Activated CD8-positive, alpha-beta memory T cell treated with anti-CD3 and anti-CD28 coated beads, Interleukin-2, amount 10 ng/mL, durations not matched to agents 7 days and 5 days (primary cell): ENCODE data around the gene C11orf42. TPM values are rescaled to one million over a fixed set of nuclear protein-coding genes. Genes with fewer than 3 reads are reported as not detected.

ENCODE experiments used
- ATAC-seq: fragments of 150-1000 bp; cut with Tn5 transposase; one replicate; pipeline ENCODE4 v1.10.0; 2021; ENCODE audit warnings: moderate library complexity
- CTCF ChIA-PET: fragments of 350-600 bp; sonication (Branson Sonifier 250); formaldehyde crosslinking; loops from one replicate; lab custom pipeline; 2021; ENCODE audit warnings: antibody characterized with exemption; lab: Charles Lee
- DNase-seq: peaks from one replicate; pipeline ENCODE4 v3.0.0-alpha.2; 2020
- H3K27ac Mint-ChIP-seq: one replicate; pipeline ENCODE4 v1.8.0; 2021; ENCODE audit warnings: mild to moderate bottlenecking, mixed read lengths
- H3K27me3 Mint-ChIP-seq: one replicate; pipeline ENCODE4 v1.8.0; 2021; ENCODE audit warnings: mixed read lengths
- H3K36me3 Mint-ChIP-seq: one replicate; pipeline ENCODE4 v1.8.0; 2021; ENCODE audit warnings: mild to moderate bottlenecking, mixed read lengths
- H3K4me1 Mint-ChIP-seq: one replicate; pipeline ENCODE4 v1.8.0; 2021; ENCODE audit warnings: mixed read lengths
- H3K4me3 Mint-ChIP-seq: one replicate; pipeline ENCODE4 v1.8.0; 2021; ENCODE audit warnings: mild to moderate bottlenecking, moderate library complexity, mixed read lengths
- H3K9me3 Mint-ChIP-seq: one replicate; pipeline ENCODE4 v1.8.0; 2022; ENCODE audit warnings: low read depth, mixed read lengths
- total RNA-seq, 2 experiments: library from RNA; stranded (reverse); gene quantifications; one replicate each; pipeline ENCODE4 v1.2.3, GENCODE V29; 2021

Gene C11orf42
- total RNA-seq, 2 experiments from 2014 or later: not detected

DNA sequence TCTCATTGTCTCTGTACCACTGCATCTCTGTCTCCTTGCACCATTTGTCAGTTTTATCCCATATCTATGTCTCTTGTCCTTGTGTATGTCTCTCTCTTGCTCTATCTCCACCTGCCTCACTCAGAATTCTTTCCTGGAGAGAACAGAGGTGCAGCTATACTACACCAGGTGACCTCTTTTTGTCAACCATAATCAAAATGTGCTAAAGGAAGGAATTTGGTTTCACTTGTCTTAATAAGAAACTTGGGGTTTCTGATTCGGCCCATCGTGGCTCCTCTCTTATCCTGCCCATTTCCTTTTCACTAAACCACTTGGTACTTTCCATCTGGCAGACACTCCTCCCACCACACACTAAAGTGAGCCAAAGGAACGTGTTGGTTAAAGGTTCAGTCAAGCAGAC lies 2.0 kb upstream of the C11orf42 start:
- no peak overlapping the region for H3K4me3 Mint-ChIP-seq
- CTCF ChIA-PET: no interaction called here
- H3K36me3 Mint-ChIP-seq: peaks cover 19% of the 10 kb centered on the region
- peaks cover 2% of the 10 kb centered on the region for H3K27me3 Mint-ChIP-seq
- no peaks in the 10 kb centered on the region for H3K9me3 Mint-ChIP-seq
- no peak for DNase-seq
- peak; percentile 56 for ATAC-seq
- no peak overlapping the region for H3K27ac Mint-ChIP-seq
- peaks cover 35% of the 10 kb centered on the region for H3K4me1 Mint-ChIP-seq

DNA sequence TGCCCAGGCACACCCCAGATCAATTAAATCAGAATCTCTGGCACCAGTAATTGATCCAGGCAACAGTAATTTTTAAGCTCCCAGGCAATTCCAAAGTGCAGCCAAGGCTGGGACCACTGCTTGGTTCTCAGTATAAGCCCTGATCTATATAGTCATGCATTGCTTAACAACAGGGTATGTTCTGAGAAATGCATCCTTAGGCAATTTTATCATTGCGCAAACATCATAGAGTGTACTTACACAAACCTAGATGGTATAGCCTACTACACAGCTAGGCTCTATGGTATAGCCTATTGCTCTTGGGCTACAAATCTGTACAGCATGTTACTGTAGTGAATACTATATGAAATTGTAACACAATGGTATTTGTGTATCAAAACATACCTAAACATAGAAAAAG lies 651 bp upstream of the C11orf42 start:
- Mint-ChIP-seq H3K4me3 (no peak overlapping the region), H3K4me1 (peaks cover 35% of the 10 kb centered on the region), H3K9me3 (no peaks in the 10 kb centered on the region), H3K27me3 (no peaks in the 10 kb centered on the region), H3K27ac (no peak overlapping the region), H3K36me3 (peaks cover 25% of the 10 kb centered on the region)
- ATAC-seq: no peak
- CTCF ChIA-PET: no interaction called here
- DNase-seq: no peak

DNA sequence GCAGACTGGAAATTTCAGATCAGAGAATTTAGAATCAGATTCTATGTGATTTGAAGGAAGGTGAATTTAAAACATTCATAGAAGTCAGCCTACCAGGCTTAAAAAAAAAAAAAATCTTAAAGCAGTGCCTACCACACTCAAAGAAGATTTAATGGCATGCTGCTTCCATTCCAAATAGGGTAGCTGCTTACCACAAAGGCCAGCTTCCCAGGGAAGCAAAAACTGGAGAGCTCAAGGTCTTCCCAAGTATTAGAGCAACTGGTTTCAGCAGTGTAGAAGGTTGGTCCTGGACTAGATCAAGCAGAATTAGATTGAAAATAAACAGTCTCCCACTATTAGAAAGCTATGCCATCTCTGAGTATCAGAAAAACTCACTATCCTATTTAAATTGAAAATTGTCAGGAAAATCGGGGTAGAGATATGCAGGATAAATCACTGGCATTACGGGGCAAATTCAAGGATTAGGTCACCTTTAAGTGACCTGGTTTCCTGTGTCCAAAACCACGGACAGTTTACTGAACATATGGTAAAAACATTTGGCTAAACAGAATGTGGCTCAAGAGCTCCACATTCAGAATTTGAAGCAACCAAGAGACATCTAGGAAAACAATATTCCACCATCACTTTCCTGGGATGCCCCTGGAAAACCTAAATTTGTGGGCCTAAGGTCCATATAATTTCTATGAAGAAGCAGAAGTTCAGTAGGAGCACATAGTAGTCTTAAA lies 1.3 kb downstream of the C11orf42 start:
- no peaks in the 10 kb centered on the region for H3K9me3 Mint-ChIP-seq
- CTCF ChIA-PET: interaction anchor here (0.8 to 2.4 kb wide), 2 partner anchors 9 to 14 kb away, joined by 3 to 6 read pairs; no protein-coding TSS in a partner anchor
- DNase-seq: no peak
- H3K4me3 Mint-ChIP-seq: no peak overlapping the region
- peaks cover 20% of the 10 kb centered on the region for H3K36me3 Mint-ChIP-seq
- peaks cover 25% of the 10 kb centered on the region for H3K4me1 Mint-ChIP-seq
- ATAC-seq: no peak
- H3K27me3 Mint-ChIP-seq: no peaks in the 10 kb centered on the region
- H3K27ac Mint-ChIP-seq: no peak overlapping the region

GRCh38 chr11:6209801-6210200 lies 4.4 kb downstream of the C11orf42 start:
- ATAC-seq (no peak), DNase-seq (no peak)
- H3K9me3 Mint-ChIP-seq: no peaks in the 10 kb centered on the region
- peaks cover 2% of the 10 kb centered on the region for H3K4me1 Mint-ChIP-seq
- CTCF ChIA-PET: no interaction called here
- H3K27me3 Mint-ChIP-seq: no peaks in the 10 kb centered on the region
- no peak overlapping the region for H3K4me3 Mint-ChIP-seq
- no peak overlapping the region for H3K27ac Mint-ChIP-seq
- peaks cover 9% of the 10 kb centered on the region for H3K36me3 Mint-ChIP-seq

GRCh38 chr11:6210274-6210955 lies 5.1 kb downstream of the C11orf42 start:
- ATAC-seq (no peak), DNase-seq (no peak)
- Mint-ChIP-seq H3K27ac (no peak overlapping the region), H3K4me1 (no peaks in the 10 kb centered on the region), H3K27me3 (no peaks in the 10 kb centered on the region), H3K4me3 (no peak overlapping the region), H3K36me3 (peaks cover 9% of the 10 kb centered on the region), H3K9me3 (no peaks in the 10 kb centered on the region)
- CTCF ChIA-PET: no interaction called here

GRCh38 chr11:6214530-6214929 lies 9.2 kb downstream of the C11orf42 start:
- CTCF ChIA-PET: interaction anchor here (1.0 kb wide), 1 partner anchor 13 kb away, joined by 3 read pairs; no protein-coding TSS in a partner anchor
- H3K36me3 Mint-ChIP-seq: peaks cover 11% of the 10 kb centered on the region

DNA sequence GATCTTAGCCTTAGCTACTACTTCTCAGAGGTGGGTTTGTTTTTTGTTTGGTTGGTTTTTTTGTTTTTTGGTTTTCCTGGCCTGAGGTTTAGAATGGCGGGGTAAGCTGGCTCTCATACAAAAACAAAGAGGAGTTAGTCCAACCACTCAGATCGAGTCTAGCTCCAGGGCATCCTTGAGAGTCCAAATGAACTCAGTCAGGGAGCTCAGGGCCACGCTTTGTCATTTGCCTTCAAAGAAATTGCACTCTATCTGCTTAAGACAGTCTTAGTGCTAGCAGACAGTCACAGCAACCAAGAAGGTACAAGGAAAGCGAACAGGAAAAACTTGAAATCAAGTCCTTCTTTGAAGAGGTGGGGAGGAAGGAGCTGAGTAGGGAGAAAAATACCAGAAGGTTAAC lies 11.1 kb downstream of the C11orf42 start:
- peaks cover 2% of the 10 kb centered on the region for H3K4me1 Mint-ChIP-seq
- no peaks in the 10 kb centered on the region for H3K27me3 Mint-ChIP-seq
- CTCF ChIA-PET: interaction anchor here (1.0 to 1.6 kb wide), 4 partner anchors 10 to 86 kb away, joined by 3 to 6 read pairs (median 4); partner anchors contain the start of gene C11orf42
- H3K36me3 Mint-ChIP-seq: peaks cover 14% of the 10 kb centered on the region
- H3K4me3 Mint-ChIP-seq: no peak overlapping the region
- ATAC-seq (no peak), DNase-seq (no peak)
- H3K27ac Mint-ChIP-seq: no peak overlapping the region
- H3K9me3 Mint-ChIP-seq: no peaks in the 10 kb centered on the region

More at GRCh38 chr11:6214530-6214929, 9.2 kb downstream of the C11orf42 start:
- H3K9me3 Mint-ChIP-seq: no peaks in the 10 kb centered on the region
- H3K27ac Mint-ChIP-seq: no peak overlapping the region
- no peaks in the 10 kb centered on the region for H3K27me3 Mint-ChIP-seq
- no peak overlapping the region for H3K4me3 Mint-ChIP-seq
- no peak for ATAC-seq
- no peak for DNase-seq
- peaks cover under 1% of the 10 kb centered on the region for H3K4me1 Mint-ChIP-seq

GRCh38 chr11:6217722-6218121 lies 12.4 kb downstream of the C11orf42 start:
- Mint-ChIP-seq H3K4me3 (no peak overlapping the region), H3K9me3 (no peaks in the 10 kb centered on the region), H3K36me3 (peaks cover 19% of the 10 kb centered on the region), H3K27ac (no peak overlapping the region), H3K4me1 (peaks cover 2% of the 10 kb centered on the region), H3K27me3 (no peaks in the 10 kb centered on the region)
- no peak for ATAC-seq
- DNase-seq: no peak
- CTCF ChIA-PET: no interaction called here

GRCh38 chr11:6219359-6219758 lies 14.0 kb downstream of the C11orf42 start:
- H3K27ac Mint-ChIP-seq: no peak overlapping the region
- CTCF ChIA-PET: interaction anchor here (1.4 kb wide), 1 partner anchor 9 kb away, joined by 3 read pairs; no protein-coding TSS in a partner anchor

GRCh38 chr11:6223854-6224253 lies 18.5 kb downstream of the C11orf42 start:
- Mint-ChIP-seq H3K4me3 (no peak overlapping the region), H3K9me3 (no peaks in the 10 kb centered on the region), H3K27ac (no peak overlapping the region), H3K36me3 (peaks cover 26% of the 10 kb centered on the region), H3K27me3 (no peaks in the 10 kb centered on the region), H3K4me1 (peaks cover 9% of the 10 kb centered on the region)
- CTCF ChIA-PET: no interaction called here
- DNase-seq: no peak
- ATAC-seq: no peak

More at GRCh38 chr11:6219359-6219758, 14.0 kb downstream of the C11orf42 start:
- H3K27me3 Mint-ChIP-seq: no peaks in the 10 kb centered on the region
- peaks cover 22% of the 10 kb centered on the region for H3K36me3 Mint-ChIP-seq
- H3K4me3 Mint-ChIP-seq: no peak overlapping the region
- peaks cover 2% of the 10 kb centered on the region for H3K4me1 Mint-ChIP-seq
- H3K9me3 Mint-ChIP-seq: no peaks in the 10 kb centered on the region
- ATAC-seq (no peak), DNase-seq (no peak)

DNA sequence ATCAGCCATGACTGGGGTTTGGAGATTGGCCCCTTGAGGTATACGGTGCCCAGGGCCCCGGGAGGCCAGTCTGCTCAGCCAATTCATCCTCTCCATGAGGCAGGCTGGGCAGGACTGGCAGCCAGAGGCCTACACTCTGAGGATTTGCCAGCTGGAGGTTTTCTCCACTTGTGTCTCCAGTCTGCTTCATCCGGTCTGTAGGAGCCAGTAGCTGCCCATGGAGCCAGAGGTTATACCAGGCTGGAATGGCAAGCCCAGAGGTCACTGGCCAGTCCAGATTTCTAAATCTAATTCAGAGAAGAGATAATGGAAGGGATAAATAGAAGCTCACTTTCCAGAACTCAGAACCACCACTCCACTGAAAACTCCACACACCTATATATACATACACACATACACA lies 19.1 kb downstream of the C11orf42 start:
- Mint-ChIP-seq H3K4me3 (no peak overlapping the region), H3K27ac (no peak overlapping the region), H3K9me3 (no peaks in the 10 kb centered on the region), H3K27me3 (no peaks in the 10 kb centered on the region), H3K4me1 (peaks cover 14% of the 10 kb centered on the region), H3K36me3 (peaks cover 24% of the 10 kb centered on the region)
- ATAC-seq (no peak), DNase-seq (no peak)
- CTCF ChIA-PET: no interaction called here

DNA sequence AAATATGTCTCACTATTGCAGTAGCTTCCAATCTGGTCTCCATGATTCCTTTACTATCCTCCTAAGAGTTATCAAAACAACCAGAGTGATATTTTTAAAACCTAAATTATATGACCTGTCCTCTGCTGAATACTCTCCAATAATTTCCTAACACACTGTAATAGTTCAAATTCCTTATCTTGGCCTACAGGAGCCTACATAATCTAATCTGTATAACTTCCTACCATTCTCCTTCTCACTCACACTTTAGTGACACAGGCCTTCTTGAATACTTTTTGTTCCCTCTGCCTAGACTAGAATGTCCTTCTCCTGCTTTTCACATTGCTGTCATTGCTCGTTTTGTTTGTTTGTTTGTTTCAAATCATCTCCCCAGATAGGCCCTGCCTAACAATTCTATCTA lies 19.7 kb downstream of the C11orf42 start:
- ATAC-seq (no peak), DNase-seq (no peak)
- Mint-ChIP-seq H3K27ac (no peak overlapping the region), H3K9me3 (no peaks in the 10 kb centered on the region), H3K4me3 (no peak overlapping the region), H3K27me3 (no peaks in the 10 kb centered on the region), H3K36me3 (peaks cover 24% of the 10 kb centered on the region), H3K4me1 (peaks cover 18% of the 10 kb centered on the region)
- CTCF ChIA-PET: no interaction called here

GRCh38 chr11:6225896-6226295 lies 20.5 kb downstream of the C11orf42 start:
- CTCF ChIA-PET: no interaction called here
- ATAC-seq: no peak
- Mint-ChIP-seq H3K27me3 (no peaks in the 10 kb centered on the region), H3K27ac (no peak overlapping the region), H3K9me3 (no peaks in the 10 kb centered on the region), H3K4me1 (peaks cover 25% of the 10 kb centered on the region), H3K36me3 (peaks cover 20% of the 10 kb centered on the region), H3K4me3 (no peak overlapping the region)
- no peak for DNase-seq

DNA sequence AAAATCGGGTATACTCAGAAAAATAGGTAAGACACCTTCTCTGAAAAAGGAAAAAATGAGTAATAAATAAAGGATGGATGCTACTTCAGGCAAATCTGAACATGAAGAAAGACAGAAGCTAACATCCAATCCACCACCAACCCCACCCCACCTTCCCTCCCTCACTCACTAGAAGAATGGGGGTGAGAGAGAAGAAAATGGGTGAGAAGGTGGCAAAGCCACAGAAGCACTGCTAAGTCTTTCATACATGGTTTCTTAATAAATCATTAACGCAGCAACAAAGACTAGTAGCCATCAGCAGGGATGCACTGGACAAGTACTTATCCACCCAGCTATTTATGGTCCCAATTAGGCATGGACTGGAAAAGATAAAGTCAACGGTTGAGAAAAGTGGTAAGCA lies 23.2 kb downstream of the C11orf42 start:
- Mint-ChIP-seq H3K27ac (no peak overlapping the region), H3K9me3 (no peaks in the 10 kb centered on the region), H3K27me3 (no peaks in the 10 kb centered on the region), H3K4me1 (peaks cover 39% of the 10 kb centered on the region), H3K36me3 (peaks cover 14% of the 10 kb centered on the region), H3K4me3 (no peak overlapping the region)
- DNase-seq (no peak), ATAC-seq (no peak)
- CTCF ChIA-PET: interaction anchor here (1.2 to 1.9 kb wide), 3 partner anchors 8 to 125 kb away, joined by 3 to 4 read pairs (median 4); no protein-coding TSS in a partner anchor
